Stimulated activated CD4-positive, alpha-beta T cell treated with anti-CD3 and anti-CD28 coated beads, Interleukin-1b, Interleukin-23, amount 100 ng/mL, for 24 hours (primary cell): ENCODE measurements around the gene GPATCH4.
"Not testable (repeated sequence)": the region's sequence is repeated elsewhere in the genome, so short reads cannot be mapped to it uniquely, and the experiment has no call there.

Source experiments
- DNase-seq, 4 experiments: peaks; one replicate each; pipeline ENCODE4 v3.0.0-alpha.2; 2020; ENCODE audit warnings: low read depth in 4 of 4, low spot score in 1 of 4

The GPATCH4 gene

GRCh38 chr1:156627313-156627880 is 26.1 kb upstream of the GPATCH4 start:
- no peak for DNase-seq

- no peak for DNase-seq
Observed at GRCh38 chr1:156626079-156626438, 24.8 kb upstream of the GPATCH4 start.

GRCh38 chr1:156625436-156626078 is 24.3 kb upstream of the GPATCH4 start:
- peak in 3 of 4 experiments; percentile 40 to 68 (median 46) for DNase-seq

GRCh38 chr1:156624814-156625435 is 23.6 kb upstream of the GPATCH4 start:
- no peak for DNase-seq

GRCh38 chr1:156623946-156624813 is 22.9 kb upstream of the GPATCH4 start:
- DNase-seq: peak in 1 of 4 experiments; percentile 40

- no peak for DNase-seq
Observed at GRCh38 chr1:156622581-156623297, 21.5 kb upstream of the GPATCH4 start.

- DNase-seq: no peak
Observed at GRCh38 chr1:156619582-156619955, 18.3 kb upstream of the GPATCH4 start.

GRCh38 chr1:156618853-156619581 is 17.7 kb upstream of the GPATCH4 start, which contains the start of gene HAPLN2:
Gene HAPLN2 (plus strand): TSS chr1:156619415. CDS start chr1:156623491, 4,076 bp downstream.
- no peak for DNase-seq

- no peak for DNase-seq
Observed at GRCh38 chr1:156616463-156616862, 15.2 kb upstream of the GPATCH4 start.

- DNase-seq: no peak
Observed at GRCh38 chr1:156615946-156616345, 14.7 kb upstream of the GPATCH4 start.

GRCh38 chr1:156612666-156613065 is 11.4 kb upstream of the GPATCH4 start:
- no peak for DNase-seq

- not testable (repeated sequence) for DNase-seq
Observed at GRCh38 chr1:156610072-156610471, 8.8 kb upstream of the GPATCH4 start.

- DNase-seq: no peak
Observed at GRCh38 chr1:156608981-156609380, 7.7 kb upstream of the GPATCH4 start.

- peak in 1 of 4 experiments; percentile 50 for DNase-seq
Observed at GRCh38 chr1:156608036-156608674, 6.9 kb upstream of the GPATCH4 start.

GRCh38 chr1:156607344-156607743 is 6.1 kb upstream of the GPATCH4 start:
- not testable (repeated sequence) for DNase-seq

- no peak for DNase-seq
Observed at GRCh38 chr1:156602557-156602993, 1.3 kb upstream of the GPATCH4 start.

GRCh38 chr1:156601892-156602291 is 613 bp upstream of the GPATCH4 start:
- DNase-seq: no peak

- DNase-seq: no peak
Observed at GRCh38 chr1:156600733-156601121, 552 bp downstream of the GPATCH4 start.

- no peak for DNase-seq
Observed at GRCh38 chr1:156599811-156600210, 1.5 kb downstream of the GPATCH4 start.
